H9 (cell line): ENCODE measurements around the gene MTHFD1L. TPM values are rescaled to one million over a fixed set of nuclear protein-coding genes. Genes with fewer than 3 reads are reported as not detected.
A peak's percentile ranks its signal among the peaks of the same experiment; 100 is the strongest.

Experiments used
- DNase-seq: peaks from one replicate; pipeline ENCODE4 v3.0.0-alpha.2; 2017
- H2AFZ ChIP-seq: one replicate; pipeline ENCODE4 v1.6.1; 2013; ENCODE audit warnings: mild to moderate bottlenecking, low read length, control low read depth, moderate library complexity
- H2AK5ac ChIP-seq: 2 replicates; pipeline ENCODE4 v1.6.1; 2013; ENCODE audit warnings: low read length, control low read depth, mixed read lengths; ENCODE audit not compliant: insufficient read length
- H2BK120ac ChIP-seq: one replicate; pipeline ENCODE4 v1.6.1; 2013; ENCODE audit warnings: low read depth, mild to moderate bottlenecking, low read length, control low read depth, inconsistent platforms; ENCODE audit not compliant: poor library complexity, severe bottlenecking
- H2BK12ac ChIP-seq: 2 replicates; pipeline ENCODE4 v1.6.1; 2013; ENCODE audit warnings: low read length, control low read depth, mixed read lengths, low read depth; ENCODE audit not compliant: insufficient read length
- H2BK15ac ChIP-seq: 2 replicates; pipeline ENCODE4 v1.6.1; 2013; ENCODE audit warnings: low read depth, low read length, control low read depth
- H2BK20ac ChIP-seq: one replicate; pipeline ENCODE4 v1.6.1; 2013; ENCODE audit warnings: low read depth, mild to moderate bottlenecking, low read length, control low read depth, inconsistent platforms; ENCODE audit not compliant: poor library complexity, severe bottlenecking
- H2BK5ac ChIP-seq: 2 replicates; pipeline ENCODE4 v1.6.1; 2013; ENCODE audit warnings: low read length, control low read depth, mixed read lengths; ENCODE audit not compliant: insufficient read length
- H3K14ac ChIP-seq: 2 replicates; pipeline ENCODE4 v1.6.1; 2013; ENCODE audit warnings: low read length, control low read depth; ENCODE audit not compliant: insufficient read depth
- H3K18ac ChIP-seq: 2 replicates; pipeline ENCODE4 v1.6.1; 2013; ENCODE audit warnings: low read depth, mild to moderate bottlenecking, mixed read lengths, low read length, control low read depth; ENCODE audit not compliant: insufficient read length
- H3K23ac ChIP-seq: 2 replicates; pipeline ENCODE4 v1.6.1; 2013; ENCODE audit warnings: low read length, control low read depth, mixed read lengths, low read depth; ENCODE audit not compliant: insufficient read length
- H3K23me2 ChIP-seq: 2 replicates; pipeline ENCODE4 v1.6.1; 2013; ENCODE audit warnings: low read depth, mild to moderate bottlenecking, mixed read lengths, low read length, control low read depth; ENCODE audit not compliant: insufficient read length, poor library complexity, severe bottlenecking
- H3K27ac ChIP-seq: 2 replicates; pipeline ENCODE4 v1.5.1; 2013; ENCODE audit warnings: low read length, control low read depth, mixed read lengths, low read depth; ENCODE audit not compliant: insufficient read length
- H3K27me3 ChIP-seq: 2 replicates; pipeline ENCODE4 v1.6.1; 2013; ENCODE audit warnings: low read length, control low read depth, inconsistent platforms; ENCODE audit not compliant: insufficient read depth
- H3K4ac ChIP-seq: 2 replicates; pipeline ENCODE4 v1.6.1; 2013; ENCODE audit warnings: low read depth, mild to moderate bottlenecking, control low read depth, inconsistent platforms, low read length, moderate library complexity
- H3K4me1 ChIP-seq: 2 replicates; pipeline ENCODE4 v1.6.1; 2013; ENCODE audit warnings: low read length, control low read depth, inconsistent platforms; ENCODE audit not compliant: insufficient read depth
- H3K4me2 ChIP-seq: 2 replicates; pipeline ENCODE4 v1.6.1; 2013; ENCODE audit warnings: low read length, control low read depth, mixed read lengths; ENCODE audit not compliant: insufficient read length, insufficient read depth
- H3K56ac ChIP-seq: 2 replicates; pipeline ENCODE4 v1.6.1; 2013; ENCODE audit warnings: low read depth, mild to moderate bottlenecking, mixed read lengths, low read length, control low read depth; ENCODE audit not compliant: insufficient read length
- H3K79me1 ChIP-seq: 2 replicates; pipeline ENCODE4 v1.6.1; 2013; ENCODE audit warnings: low read depth, mild to moderate bottlenecking, moderate library complexity, low read length, control low read depth, inconsistent platforms; ENCODE audit not compliant: insufficient read depth, poor library complexity, severe bottlenecking
- H3K79me2 ChIP-seq: 2 replicates; pipeline ENCODE4 v1.6.1; 2013; ENCODE audit warnings: low read length, control low read depth, inconsistent platforms; ENCODE audit not compliant: insufficient read depth
- H3K9ac ChIP-seq: 2 replicates; pipeline ENCODE4 v1.6.1; 2013; ENCODE audit warnings: low read length, control low read depth, mixed read lengths; ENCODE audit not compliant: insufficient read length; ENCODE audit errors: extremely low read depth
- H3K9me3 ChIP-seq: one replicate; pipeline ENCODE4 v1.6.1; 2013; ENCODE audit warnings: low read depth, low read length, inconsistent platforms; ENCODE audit not compliant: control insufficient read depth
- H3T11ph ChIP-seq: one replicate; pipeline ENCODE4 v1.6.1; 2013; ENCODE audit warnings: mild to moderate bottlenecking, low read length, control low read depth, inconsistent platforms
- H4K20me1 ChIP-seq: one replicate; pipeline ENCODE4 v1.6.1; 2013; ENCODE audit not compliant: control insufficient read depth, insufficient read length, insufficient read depth
- H4K5ac ChIP-seq: 2 replicates; pipeline ENCODE4 v1.6.1; 2013; ENCODE audit warnings: low read depth, mild to moderate bottlenecking, mixed read lengths, low read length, control low read depth; ENCODE audit not compliant: insufficient read length
- H4K8ac ChIP-seq: replicated peaks from 2 replicates; pipeline ENCODE4 v1.6.1; 2013; ENCODE audit warnings: low read length, control low read depth, mixed read lengths, low read depth; ENCODE audit not compliant: insufficient read length
- H4K91ac ChIP-seq: 2 replicates; pipeline ENCODE4 v1.6.1; 2013; ENCODE audit warnings: low read depth, mild to moderate bottlenecking, moderate library complexity, mixed read lengths, low read length, control low read depth; ENCODE audit not compliant: insufficient read length
- H3K27ac Mint-ChIP-seq, 3 experiments: 2 replicates in 2 of 3; 3 replicates in 1 of 3; pipeline ENCODE4 v1.8.0; 2020 to 2021; ENCODE audit warnings: mixed read lengths in 3 of 3, mild to moderate bottlenecking in 1 of 3, moderate library complexity in 1 of 3
- H3K27me3 Mint-ChIP-seq: 2 replicates; pipeline ENCODE4 v1.8.0; 2021; ENCODE audit warnings: low read depth, mild to moderate bottlenecking, moderate library complexity, mixed read lengths
- H3K36me3 Mint-ChIP-seq, 3 experiments: 2 replicates in 2 of 3; 3 replicates in 1 of 3; pipeline ENCODE4 v1.8.0; 2020 to 2021; ENCODE audit warnings: low read depth in 3 of 3, mixed read lengths in 3 of 3; ENCODE audit not compliant: insufficient read depth in 1 of 3
- H3K4me1 Mint-ChIP-seq, 2 experiments: 2 replicates each; pipeline ENCODE4 v1.8.0; 2020; ENCODE audit warnings: mixed read lengths in 2 of 2
- H3K4me3 Mint-ChIP-seq, 2 experiments: 2 replicates in 1 of 2; 3 replicates in 1 of 2; pipeline ENCODE4 v1.8.0; 2020 to 2021; ENCODE audit warnings: mild to moderate bottlenecking in 2 of 2, mixed read lengths in 2 of 2, moderate library complexity in 1 of 2
- H3K9me3 Mint-ChIP-seq, 2 experiments: 2 replicates in 1 of 2; 3 replicates in 1 of 2; pipeline ENCODE4 v1.8.0; 2020; ENCODE audit warnings: mild to moderate bottlenecking in 2 of 2, mixed read lengths in 2 of 2, moderate library complexity in 1 of 2
- WGBS: extraction: QIAGEN DNeasy Blood & Tissue Kit; methylation state at CpG from one replicate; pipeline ENCODE4 v1.1.7; 2013; ENCODE audit warnings: missing lambda C conversion rate, low lambda C conversion rate, mixed read lengths; ENCODE audit not compliant: insufficient read length; ENCODE audit errors: extremely low coverage; 5-methylcytosine and 5-hydroxymethylcytosine counted together
- total RNA-seq: library from RNA; stranded (reverse); gene quantifications from 2 replicates; pipeline ENCODE4 v1.2.1, GENCODE V29; 2021
- TF ChIP-seq, protein P1 (sequence below): fragments of 200-600 bp; sonication (generic); conservative IDR thresholded peaks from 3 replicates; pipeline ENCODE4 v1.8.0; 2021; ENCODE audit warnings: antibody characterized with exemption, mild to moderate bottlenecking

Gene MTHFD1L
- total RNA-seq, 1 experiment from 2014 or later = 90.2 TPM

- Mint-ChIP-seq H3K9me3 (no peaks in the 10 kb centered on the region), H3K36me3 (peaks cover 25 to 77% (median 56%) of the 10 kb centered on the region in 3 experiments), H3K27ac (peak overlapping the region in 2 of 3 experiments; percentile 69 to 92; a peak in 3 of 7 replicates), H3K27me3 (no peaks in the 10 kb centered on the region), H3K4me1 (peaks cover 2 to 6% of the 10 kb centered on the region in 2 experiments), H3K4me3 (no peak overlapping the region)
- Histone ChIP-seq H3T11ph (no peak overlapping the region), H2AFZ (no peak overlapping the region), H2BK12ac (no peak overlapping the region), H3K79me1 (no peaks in the 10 kb centered on the region), H3K18ac (no peak overlapping the region), H3K79me2 (no peaks in the 10 kb centered on the region), H4K8ac (no peak overlapping the region), H3K4me1 (no peaks in the 10 kb centered on the region), H3K27ac (no peak overlapping the region), H3K23me2 (peaks cover 3% of the 10 kb centered on the region), H2BK120ac (no peak overlapping the region), H2BK5ac (no peak overlapping the region), H4K91ac (no peak overlapping the region), H2AK5ac (no peak overlapping the region), H3K9ac (no peak overlapping the region), H3K27me3 (no peaks in the 10 kb centered on the region), H3K14ac (no peak overlapping the region), H3K56ac (no peak overlapping the region), H2BK15ac (no peak overlapping the region), H4K20me1 (no peaks in the 10 kb centered on the region), H3K4ac (no peak overlapping the region), H2BK20ac (no peak overlapping the region), H3K9me3 (no peaks in the 10 kb centered on the region), H3K23ac (no peak overlapping the region), H3K4me2 (no peak overlapping the region), H4K5ac (no peak overlapping the region)
- no peak for DNase-seq
- TF ChIP-seq, protein P1, sequence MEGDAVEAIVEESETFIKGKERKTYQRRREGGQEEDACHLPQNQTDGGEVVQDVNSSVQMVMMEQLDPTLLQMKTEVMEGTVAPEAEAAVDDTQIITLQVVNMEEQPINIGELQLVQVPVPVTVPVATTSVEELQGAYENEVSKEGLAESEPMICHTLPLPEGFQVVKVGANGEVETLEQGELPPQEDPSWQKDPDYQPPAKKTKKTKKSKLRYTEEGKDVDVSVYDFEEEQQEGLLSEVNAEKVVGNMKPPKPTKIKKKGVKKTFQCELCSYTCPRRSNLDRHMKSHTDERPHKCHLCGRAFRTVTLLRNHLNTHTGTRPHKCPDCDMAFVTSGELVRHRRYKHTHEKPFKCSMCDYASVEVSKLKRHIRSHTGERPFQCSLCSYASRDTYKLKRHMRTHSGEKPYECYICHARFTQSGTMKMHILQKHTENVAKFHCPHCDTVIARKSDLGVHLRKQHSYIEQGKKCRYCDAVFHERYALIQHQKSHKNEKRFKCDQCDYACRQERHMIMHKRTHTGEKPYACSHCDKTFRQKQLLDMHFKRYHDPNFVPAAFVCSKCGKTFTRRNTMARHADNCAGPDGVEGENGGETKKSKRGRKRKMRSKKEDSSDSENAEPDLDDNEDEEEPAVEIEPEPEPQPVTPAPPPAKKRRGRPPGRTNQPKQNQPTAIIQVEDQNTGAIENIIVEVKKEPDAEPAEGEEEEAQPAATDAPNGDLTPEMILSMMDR = no peak
- WGBS = no CpG with 5 or more reads among the region's 13 CpGs
Observed at GRCh38 chr6:150890346-150890745, 24.8 kb downstream of the MTHFD1L start.
